ENCODE data around the gene KLK6. TPM values are rescaled to one million over a fixed set of nuclear protein-coding genes. Genes with fewer than 3 reads are reported as not detected.

Gene KLK6
- polyA plus RNA-seq, 1 donor = not detected

- no peak for DNase-seq
These were observed 22.3 kb downstream of the KLK6 start for GRCh38 chr19:50947123-50947522.

DNA sequence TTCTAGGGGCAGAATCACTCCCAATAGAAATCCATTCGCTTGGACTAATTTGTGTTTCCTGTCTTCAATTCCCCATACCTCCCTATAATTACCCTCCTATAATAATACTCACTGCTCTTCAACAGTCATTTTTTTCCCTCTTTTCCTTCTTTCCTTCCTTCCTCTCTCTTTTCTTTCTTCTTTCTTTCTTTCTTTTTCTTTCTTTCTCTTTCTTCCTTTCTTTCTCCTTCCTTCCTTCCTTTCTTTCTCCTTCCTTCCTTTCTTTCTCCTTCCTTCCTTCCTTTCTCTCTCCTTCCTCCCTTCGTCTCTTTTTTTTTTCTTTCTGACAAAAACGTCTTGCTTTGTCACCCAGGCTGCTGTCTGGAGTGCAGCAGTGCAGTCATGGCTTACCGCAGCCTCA, 24.6 kb downstream of the KLK6 start:
- no peak for DNase-seq

GRCh38 chr19:50943074-50943828, 26.1 kb downstream of the KLK6 start:
- no peak for DNase-seq

- no peak for DNase-seq
These were observed 29.8 kb downstream of the KLK6 start for GRCh38 chr19:50939596-50939995.

- no peak for DNase-seq
These were observed 35.8 kb downstream of the KLK6 start for GRCh38 chr19:50933640-50934039.

DNA sequence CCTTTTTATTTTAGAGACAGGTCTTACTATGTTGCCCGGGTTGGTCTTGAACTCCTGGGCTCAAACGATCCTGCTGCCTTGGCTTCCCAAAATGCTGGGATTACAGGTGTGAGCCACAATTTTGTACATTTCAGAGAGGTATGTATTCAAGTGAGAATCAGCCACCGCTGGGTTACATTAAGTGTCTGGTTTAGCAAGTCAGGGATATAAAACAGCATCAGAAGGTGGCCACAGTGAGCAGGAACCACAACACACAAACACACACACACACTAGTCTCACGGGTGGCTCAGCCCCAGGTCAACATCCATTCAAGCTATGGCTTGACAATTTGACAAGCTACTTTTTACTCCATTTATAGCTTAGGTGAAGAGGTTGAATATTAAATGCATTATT, 36.7 kb downstream of the KLK6 start:
- no peak for DNase-seq

- no peak for DNase-seq
These were observed 37.2 kb downstream of the KLK6 start for GRCh38 chr19:50932018-50932689.

- DNase-seq = no peak
These were observed 38.4 kb downstream of the KLK6 start for GRCh38 chr19:50931023-50931422.

GRCh38 chr19:50928831-50929230, 40.6 kb downstream of the KLK6 start:
- no peak for DNase-seq

GRCh38 chr19:50926144-50926543, 43.2 kb downstream of the KLK6 start:
- no peak for DNase-seq

DNA sequence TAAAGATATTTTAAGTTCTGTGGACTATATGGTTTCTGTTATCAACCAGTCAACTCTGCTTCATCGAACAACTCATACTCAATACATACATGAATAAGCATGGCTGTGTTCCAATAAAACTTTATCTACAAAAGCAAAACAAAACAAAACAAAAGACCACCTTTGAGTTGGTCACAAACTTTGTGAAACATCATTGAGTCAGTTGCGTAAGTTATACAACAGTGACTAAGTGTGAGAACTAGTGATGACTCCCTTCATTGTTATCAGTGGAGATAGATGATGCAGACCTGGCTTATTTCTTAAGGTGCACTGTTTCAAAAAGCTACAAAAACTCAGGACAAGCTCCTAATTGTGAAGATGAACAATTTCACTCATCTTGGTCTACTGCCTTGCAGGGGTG, 43.7 kb downstream of the KLK6 start:
- DNase-seq = no peak

- no peak for DNase-seq
These were observed 44.8 kb downstream of the KLK6 start for GRCh38 chr19:50924586-50924985.

GRCh38 chr19:50922317-50922853, 47.0 kb downstream of the KLK6 start:
- peak; percentile 72 for DNase-seq

- no peak for DNase-seq
These were observed 47.7 kb downstream of the KLK6 start for GRCh38 chr19:50921426-50922316.

- DNase-seq = no peak
These were observed 53.3 kb downstream of the KLK6 start for GRCh38 chr19:50916069-50916468.

DNA sequence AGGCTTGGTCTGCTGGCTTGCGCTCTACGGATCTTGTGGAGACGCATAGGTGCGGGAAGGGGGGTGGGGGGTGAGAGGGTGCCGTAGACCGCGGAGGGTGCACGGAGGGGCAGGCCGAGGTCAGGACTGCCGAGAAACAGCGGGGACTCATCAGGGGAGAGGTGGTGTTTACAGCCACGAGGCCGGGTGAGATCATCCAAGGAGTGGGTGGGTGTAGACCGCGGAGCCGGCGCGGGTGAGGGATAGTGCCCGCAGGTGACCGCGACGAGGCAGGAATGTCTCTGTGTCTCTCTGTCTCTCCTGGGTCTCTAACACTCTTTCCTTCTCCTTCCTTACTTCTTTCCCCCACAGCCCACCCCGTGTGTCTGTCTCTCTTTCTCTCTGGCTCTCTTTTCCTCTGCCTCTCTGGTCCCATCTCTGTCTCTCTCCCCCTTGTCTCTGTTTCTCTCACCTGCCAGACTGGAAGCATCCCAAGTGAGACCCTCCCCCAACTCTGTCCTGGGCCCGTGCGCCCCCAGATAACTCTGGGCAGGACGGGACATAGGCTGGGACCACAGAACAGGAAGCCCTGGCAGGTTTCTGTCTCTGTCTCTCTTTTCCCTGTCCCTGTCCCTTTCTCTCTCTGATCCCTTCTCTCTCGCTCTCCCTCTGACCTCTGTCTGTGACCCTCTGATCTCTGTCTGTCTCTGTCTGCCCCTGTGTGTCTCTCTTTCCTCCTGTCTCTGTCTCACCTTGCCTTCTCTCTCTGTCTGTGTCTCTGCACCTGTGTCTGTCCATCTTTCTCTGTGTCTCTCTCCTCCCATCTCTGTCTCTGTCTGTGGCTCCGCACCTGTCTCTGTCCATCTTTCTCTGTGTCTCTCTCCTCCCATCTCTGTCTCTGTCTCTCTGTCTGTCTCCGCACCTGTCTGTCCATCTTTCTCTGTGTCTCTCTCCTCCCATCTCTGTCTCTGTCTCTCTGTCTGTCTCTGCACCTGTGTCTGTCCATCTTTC, 56.4 kb downstream of the KLK6 start:
- no peak for DNase-seq

- DNase-seq = no peak
These were observed 57.2 kb downstream of the KLK6 start for GRCh38 chr19:50912102-50912599.

GRCh38 chr19:50911206-50912101, 57.9 kb downstream of the KLK6 start, which contains the start of gene KLK4:
TSS of gene KLK4 (minus strand) at chr19:50911395. CDS start at chr19:50910738, 657 bp downstream.
- no peak for DNase-seq

DNA sequence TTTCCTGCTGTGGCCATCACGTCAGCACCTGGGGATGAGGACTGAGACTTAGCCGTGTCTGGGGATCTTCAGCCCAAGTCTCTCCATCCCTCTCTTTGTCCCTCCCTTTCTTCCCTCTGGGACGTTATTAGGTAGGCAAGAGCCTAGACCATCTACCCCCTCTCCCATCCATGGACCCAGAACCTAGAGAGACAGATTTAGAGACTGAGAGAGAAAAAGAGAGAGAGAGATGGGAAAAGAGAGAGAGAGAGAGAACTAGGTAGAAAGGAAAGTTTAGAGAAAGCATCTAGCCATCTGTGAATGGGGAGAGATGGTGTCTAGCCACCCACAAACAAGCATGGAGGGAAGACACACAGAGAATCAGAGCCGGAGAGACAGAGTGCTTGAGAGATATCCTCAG, 58.7 kb downstream of the KLK6 start:
- DNase-seq = no peak

Data from hindlimb muscle (tissue), 1 donor.